ENCODE measurements around the gene CCDC63. TPM values are rescaled to one million over a fixed set of nuclear protein-coding genes. Genes with fewer than 3 reads are reported as not detected.

CCDC63 gene
- total RNA-seq, 2 donors from 2014 or later: not detected

GRCh38 chr12:110872100-110872499 lies 25.3 kb downstream of the CCDC63 start:
- H3K4me3 ChIP-seq: no peak overlapping the region
- ATAC-seq (ENCODE audit: insufficient number of reproducible peaks, low FRiP score, low read depth) (no peak), DNase-seq (ENCODE audit: low spot score) (no peak)
- no peaks in the 10 kb centered on the region for H3K36me3 ChIP-seq
- H3K4me1 ChIP-seq (ENCODE audit: control insufficient read depth in 1 of 2, low read depth in 2 of 2): no peaks in the 10 kb centered on the region
- no peaks in the 10 kb centered on the region for H3K9me3 ChIP-seq
- no peaks in the 10 kb centered on the region for H3K27me3 ChIP-seq (replicated peaks; ENCODE audit: insufficient read depth)
- TF ChIP-seq CTCF (IDR thresholded peaks at IDR 0.05): no peak
- no peak overlapping the region for H3K27ac ChIP-seq

GRCh38 chr12:110874351-110874750 lies 27.6 kb downstream of the CCDC63 start:
- Histone ChIP-seq H3K4me1 (ENCODE audit: control insufficient read depth in 1 of 2, low read depth in 2 of 2) (peaks cover 0 to 3% of the 10 kb centered on the region in 2 donors), H3K36me3 (no peaks in the 10 kb centered on the region), H3K9me3 (no peaks in the 10 kb centered on the region), H3K27ac (no peak overlapping the region), H3K27me3 (replicated peaks; ENCODE audit: insufficient read depth) (no peaks in the 10 kb centered on the region), H3K4me3 (no peak overlapping the region)
- no peak for TF ChIP-seq CTCF (IDR thresholded peaks at IDR 0.05)
- DNase-seq (ENCODE audit: low spot score): no peak
- no peak for ATAC-seq (ENCODE audit: insufficient number of reproducible peaks, low FRiP score, low read depth)

- Histone ChIP-seq H3K27me3 (replicated peaks; ENCODE audit: insufficient read depth) (no peaks in the 10 kb centered on the region), H3K4me3 (no peak overlapping the region), H3K27ac (no peak overlapping the region), H3K4me1 (ENCODE audit: control insufficient read depth in 1 of 2, low read depth in 2 of 2) (peaks cover 0 to 3% of the 10 kb centered on the region in 2 donors), H3K9me3 (no peaks in the 10 kb centered on the region), H3K36me3 (no peaks in the 10 kb centered on the region)
- DNase-seq (ENCODE audit: low spot score): no peak
- TF ChIP-seq CTCF (IDR thresholded peaks at IDR 0.05): no peak
- no peak for ATAC-seq (ENCODE audit: insufficient number of reproducible peaks, low FRiP score, low read depth)
Observed at GRCh38 chr12:110874781-110875180, 28.0 kb downstream of the CCDC63 start.

GRCh38 chr12:110880651-110881050 lies 33.9 kb downstream of the CCDC63 start:
- ATAC-seq (ENCODE audit: insufficient number of reproducible peaks, low FRiP score, low read depth) (no peak), DNase-seq (ENCODE audit: low spot score) (no peak)
- peaks cover 0 to 3% of the 10 kb centered on the region in 2 donors for H3K4me1 ChIP-seq (ENCODE audit: control insufficient read depth in 1 of 2, low read depth in 2 of 2)
- H3K27ac ChIP-seq: no peak overlapping the region
- TF ChIP-seq CTCF (IDR thresholded peaks at IDR 0.05): no peak
- H3K36me3 ChIP-seq: no peaks in the 10 kb centered on the region
- no peaks in the 10 kb centered on the region for H3K27me3 ChIP-seq (replicated peaks; ENCODE audit: insufficient read depth)
- H3K4me3 ChIP-seq: no peak overlapping the region
- H3K9me3 ChIP-seq: no peaks in the 10 kb centered on the region

- no peak overlapping the region for H3K27ac ChIP-seq
- peaks cover 0 to 2% of the 10 kb centered on the region in 2 donors for H3K4me1 ChIP-seq (ENCODE audit: control insufficient read depth in 1 of 2, low read depth in 2 of 2)
- ATAC-seq (ENCODE audit: insufficient number of reproducible peaks, low FRiP score, low read depth) (no peak), DNase-seq (ENCODE audit: low spot score) (no peak)
- no peak for TF ChIP-seq CTCF (IDR thresholded peaks at IDR 0.05)
- H3K27me3 ChIP-seq (replicated peaks; ENCODE audit: insufficient read depth): no peaks in the 10 kb centered on the region
- H3K4me3 ChIP-seq: no peak overlapping the region
- no peaks in the 10 kb centered on the region for H3K36me3 ChIP-seq
- no peaks in the 10 kb centered on the region for H3K9me3 ChIP-seq
Observed at GRCh38 chr12:110883251-110883650, 36.5 kb downstream of the CCDC63 start.

Data from thoracic aorta (tissue), 2 donors.